HG03139 (cell line): Measurements from ENCODE around the gene NCR3LG1.

Experiments
- ATAC-seq: cut with Tn5 transposase; IDR thresholded peaks from one replicate; pipeline ENCODE4 v1.9.1; 2021; ENCODE audit not compliant: unreplicated experiment

The NCR3LG1 gene

DNA sequence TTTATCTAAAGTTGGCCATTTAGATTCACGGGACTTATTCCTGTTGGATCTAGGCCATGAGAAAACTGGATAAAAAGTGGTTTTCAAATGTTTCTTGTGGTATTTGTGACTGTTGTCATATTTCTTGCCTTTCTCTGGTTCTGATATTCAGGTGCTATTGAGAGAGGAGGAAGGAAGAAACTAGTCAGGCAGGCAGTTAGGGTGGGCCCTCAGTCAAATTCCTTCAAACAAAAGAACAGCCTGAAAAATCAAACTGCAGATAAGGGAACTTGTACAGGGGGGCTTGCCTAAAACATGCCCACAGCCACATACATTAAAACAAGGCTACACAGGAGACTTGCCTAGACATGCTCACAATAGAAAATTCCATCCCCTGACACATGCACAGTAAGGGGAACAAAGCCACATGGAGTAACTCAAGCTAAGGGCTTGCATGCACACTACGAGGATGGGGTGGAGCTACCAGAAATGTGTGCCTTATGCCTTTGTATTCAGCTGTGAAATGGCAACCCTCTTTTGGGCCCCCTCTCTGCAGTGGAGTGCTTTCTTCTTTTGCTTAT lies 18.2 kb downstream of the NCR3LG1 start:
- no peak for ATAC-seq

DNA sequence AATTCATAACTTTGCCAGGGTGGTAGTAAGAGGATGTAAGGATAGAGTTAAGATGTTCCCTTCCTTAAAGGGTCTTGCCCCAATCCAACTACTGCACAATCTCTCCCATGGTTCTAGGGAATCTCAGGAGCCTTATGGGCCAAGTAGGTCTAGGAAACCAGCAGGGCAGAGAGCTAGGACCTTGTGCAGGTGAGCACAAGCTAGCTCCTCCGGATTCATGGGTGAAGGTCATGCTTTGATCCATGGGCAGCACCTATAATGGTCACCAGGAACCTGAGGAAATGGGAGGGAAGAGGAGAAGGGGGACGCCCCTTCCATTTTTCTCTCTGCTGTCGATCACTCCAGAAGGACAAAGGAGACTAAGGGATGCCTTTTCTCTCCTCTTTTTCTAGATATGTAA lies 20.0 kb downstream of the NCR3LG1 start:
- no peak for ATAC-seq

DNA sequence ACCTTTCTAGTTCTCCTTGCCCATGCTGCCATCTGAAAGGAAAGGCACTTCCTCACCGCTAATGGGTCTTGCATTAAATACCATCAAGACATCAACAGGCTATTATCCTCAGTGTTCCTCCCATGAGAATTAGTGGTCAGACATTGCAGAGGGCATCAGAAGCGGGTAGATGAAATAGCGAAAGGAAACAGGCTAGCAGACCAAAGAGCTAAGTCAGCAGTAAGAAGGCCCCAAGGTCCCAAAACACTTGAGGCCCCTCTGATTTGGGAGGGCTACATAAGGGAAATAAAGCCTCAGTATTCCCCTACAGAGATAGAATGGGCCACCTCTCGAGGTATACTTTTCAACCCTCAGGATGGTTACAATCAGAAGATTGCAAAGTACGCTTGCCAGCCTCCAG lies 23.9 kb downstream of the NCR3LG1 start:
- ATAC-seq = no peak

DNA sequence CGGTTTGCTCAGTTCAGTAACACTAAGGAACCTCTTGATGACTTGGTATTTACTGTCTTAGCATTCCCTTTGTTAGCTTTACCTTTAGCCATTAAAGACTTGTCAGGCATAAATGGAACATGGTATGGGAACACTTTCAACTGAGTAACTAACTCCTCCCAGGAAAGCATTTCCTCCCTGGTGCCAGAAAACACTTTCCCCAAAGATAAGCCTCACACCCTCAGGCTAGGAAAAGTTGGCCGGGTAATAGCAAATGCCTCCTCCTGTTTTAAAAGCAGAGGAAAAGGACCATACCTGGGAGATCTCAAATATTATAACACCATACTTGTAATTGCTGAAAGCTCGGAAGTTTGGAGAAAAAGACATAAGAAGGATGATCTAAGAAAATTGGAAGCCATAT lies 24.9 kb downstream of the NCR3LG1 start:
- no peak for ATAC-seq

DNA sequence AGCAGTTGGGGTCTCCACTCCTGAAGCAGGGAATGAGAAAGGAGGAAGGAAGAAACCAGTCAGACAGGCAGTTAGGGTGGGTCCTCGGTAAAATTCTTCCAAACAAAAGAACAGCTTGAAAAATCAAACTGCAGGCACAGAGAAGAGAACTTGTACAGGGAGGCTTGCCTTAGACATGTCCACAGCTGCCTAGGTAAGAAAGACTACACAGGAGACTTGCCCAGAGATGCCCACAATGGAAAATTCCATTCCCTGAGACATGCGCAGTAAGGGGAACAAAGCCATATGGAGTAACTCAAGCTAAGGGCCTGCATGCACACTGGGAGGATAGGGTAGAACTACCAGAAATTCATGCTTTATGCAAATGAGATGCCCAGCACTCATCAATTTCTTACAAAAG lies 27.1 kb downstream of the NCR3LG1 start:
- no peak for ATAC-seq

DNA sequence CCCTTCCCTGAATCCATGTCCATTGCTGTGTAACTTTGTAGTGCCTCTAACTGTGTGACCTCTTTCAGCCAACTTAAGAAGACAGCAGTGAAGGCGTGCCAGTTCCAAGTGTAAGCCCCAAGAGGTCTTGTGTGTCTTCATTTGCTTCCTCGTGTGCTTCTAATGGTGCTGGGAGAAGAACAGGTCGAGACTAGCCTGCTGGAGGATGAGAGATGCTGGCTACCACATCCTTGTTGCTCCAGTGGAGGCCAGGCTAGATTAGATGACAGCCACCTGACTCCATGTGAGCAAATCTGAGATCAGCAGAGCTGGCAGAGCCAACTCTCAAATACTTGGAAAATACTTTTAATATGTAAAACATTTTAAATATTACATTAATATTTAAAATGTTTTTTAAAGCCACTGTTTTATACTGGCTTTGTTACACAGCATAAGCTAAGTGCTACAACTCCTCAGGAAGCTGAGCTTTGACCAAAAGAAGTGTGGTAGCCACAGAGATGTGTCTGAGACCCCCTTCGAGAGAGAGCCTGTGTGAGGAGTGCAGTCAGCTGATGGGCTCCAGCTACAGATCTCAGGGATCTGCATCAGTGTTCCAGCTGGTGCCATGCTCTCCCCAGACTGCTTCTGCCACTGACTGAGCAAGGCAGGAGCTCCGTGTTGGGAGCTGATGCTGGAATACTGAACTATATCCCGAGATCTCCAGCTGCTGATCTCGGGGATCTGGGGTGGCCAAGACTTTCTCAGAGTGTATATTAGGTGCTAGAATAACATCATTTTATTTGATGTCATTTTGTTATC lies 28.0 kb downstream of the NCR3LG1 start:
- no peak for ATAC-seq

DNA sequence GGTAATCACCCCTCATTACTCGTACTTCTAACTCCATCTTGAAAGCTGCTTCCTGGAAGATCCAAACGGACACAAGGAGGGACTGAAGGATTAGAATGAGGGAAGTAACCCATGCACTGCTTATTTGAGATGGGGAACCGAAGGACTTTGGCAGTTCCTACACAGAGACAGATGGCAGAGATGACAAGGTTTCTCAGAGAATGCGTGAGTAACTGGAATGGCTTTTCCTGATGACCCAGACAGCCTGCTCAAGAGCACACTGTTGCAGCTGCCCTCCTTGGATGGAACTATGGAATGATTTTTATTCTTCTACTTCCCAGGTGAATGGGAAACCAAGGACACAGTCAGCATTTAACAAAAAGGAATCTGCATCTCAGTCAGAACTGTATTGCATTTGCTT lies 29.6 kb downstream of the NCR3LG1 start:
- ATAC-seq = no peak

DNA sequence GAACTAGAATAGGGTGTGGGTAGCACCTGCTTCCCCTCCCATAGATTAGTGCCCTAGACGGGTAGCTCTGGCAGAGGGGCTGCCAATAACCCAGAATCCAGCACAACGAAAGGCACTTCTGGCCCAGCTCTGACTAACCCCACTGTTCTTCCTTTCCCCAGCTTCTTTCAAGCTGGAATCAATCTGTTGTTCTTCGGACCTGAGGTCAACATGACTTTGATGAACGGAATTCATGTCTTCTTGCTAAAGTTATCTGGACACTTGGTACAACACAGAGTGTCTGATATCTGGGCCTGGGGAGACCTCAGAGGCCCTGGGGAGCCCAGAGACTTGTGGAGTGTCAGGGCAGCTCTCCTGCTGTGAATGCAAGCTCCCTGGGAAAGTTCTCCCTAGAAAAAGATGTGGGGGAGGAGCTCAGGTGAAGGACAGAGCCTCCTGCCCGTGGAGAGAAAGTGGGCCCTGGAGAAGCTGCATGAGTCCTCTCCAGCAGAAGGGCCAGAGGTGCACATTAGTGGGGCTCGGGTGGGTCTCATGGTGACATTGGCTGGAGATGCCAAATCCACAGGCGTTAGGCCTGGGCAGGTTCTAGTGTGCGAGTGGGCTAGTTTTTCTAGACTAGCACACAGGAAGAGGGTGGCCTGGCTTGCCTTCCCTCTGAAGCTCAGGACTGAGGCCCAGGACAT lies 30.6 kb downstream of the NCR3LG1 start:
- no peak for ATAC-seq

DNA sequence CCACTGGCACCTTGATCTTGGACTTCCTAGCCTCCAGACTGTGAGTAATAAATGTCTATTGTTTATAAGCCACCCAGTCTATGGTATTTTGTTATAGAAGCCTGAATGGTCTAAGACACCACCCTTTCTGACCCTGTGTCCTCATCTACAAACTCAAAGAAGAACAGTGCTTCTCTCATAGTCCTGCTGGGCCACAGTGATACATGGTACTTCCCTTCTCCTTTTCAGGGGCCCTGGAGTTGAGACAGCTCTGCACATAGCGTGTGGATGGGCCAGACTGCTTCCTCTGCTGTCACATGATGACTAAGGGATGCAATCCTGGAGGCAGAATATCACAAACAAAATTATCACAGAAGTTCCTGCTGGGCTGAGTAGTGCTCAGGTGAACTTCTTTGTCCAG lies 31.9 kb downstream of the NCR3LG1 start:
- no peak for ATAC-seq

DNA sequence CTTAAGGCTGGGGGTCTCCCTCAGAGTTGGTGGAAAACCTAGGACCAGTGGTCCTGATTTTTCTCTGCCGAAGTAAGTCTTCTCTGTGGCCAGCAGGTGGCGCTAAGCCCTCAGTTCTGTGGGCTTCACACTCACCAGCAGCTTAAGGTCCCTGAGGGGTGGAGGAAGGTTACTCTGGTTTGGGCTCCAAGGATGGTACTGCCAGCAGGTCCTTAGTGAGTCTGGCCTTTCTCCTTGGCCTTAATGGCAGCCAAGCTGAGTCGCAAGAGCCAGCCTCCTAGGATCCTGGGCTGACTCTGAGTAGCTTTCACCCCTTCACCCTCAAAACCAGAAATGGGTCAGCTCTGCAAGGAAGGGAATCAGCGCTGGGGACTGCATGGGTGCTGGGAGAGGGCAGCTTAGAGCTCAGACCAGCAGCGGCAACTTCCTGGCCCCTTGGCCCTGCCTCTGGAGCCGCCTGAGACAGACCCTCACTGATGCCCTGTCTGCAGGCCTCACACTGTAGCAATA lies 32.5 kb downstream of the NCR3LG1 start:
- no peak for ATAC-seq

DNA sequence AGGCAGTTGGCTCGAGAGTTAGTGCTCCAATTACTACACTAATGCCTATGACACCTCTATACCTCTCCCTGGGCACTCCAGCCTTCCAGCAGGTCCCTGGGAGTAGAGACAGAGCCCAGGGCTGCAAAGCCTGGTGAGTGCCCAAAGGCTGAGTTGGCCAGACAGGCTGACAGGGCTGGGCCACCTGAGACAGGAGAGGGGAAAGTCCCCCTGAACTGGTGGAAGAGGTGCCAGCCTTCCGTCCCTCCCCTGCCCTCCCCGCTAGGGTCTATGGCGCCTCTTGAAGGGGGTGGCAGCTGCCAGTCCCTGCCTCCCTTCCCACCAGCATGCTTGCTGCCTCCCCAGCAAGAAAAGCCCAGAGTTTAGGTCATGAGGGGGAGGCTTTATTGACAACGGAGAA lies 33.9 kb downstream of the NCR3LG1 start:
- ATAC-seq = no peak

DNA sequence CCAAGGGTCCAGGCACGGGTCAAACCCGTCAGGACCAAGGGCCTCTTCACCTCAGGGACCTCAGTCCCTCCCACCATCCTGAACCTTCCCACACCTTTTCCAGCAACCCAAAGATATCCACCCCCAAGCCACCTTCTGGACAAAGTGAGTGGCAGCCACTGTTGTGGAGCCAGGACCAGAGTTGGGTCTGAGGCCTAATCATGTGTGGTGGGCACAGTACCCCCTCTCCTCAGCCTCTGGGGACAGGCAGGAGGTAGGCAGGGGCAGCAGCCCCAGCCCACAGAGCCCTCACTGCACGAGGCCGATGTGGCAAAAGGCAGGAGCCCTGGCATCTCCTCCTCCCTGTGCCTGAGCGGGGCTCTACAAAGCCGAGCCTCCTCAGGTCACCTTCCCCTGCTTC lies 34.3 kb downstream of the NCR3LG1 start:
- no peak for ATAC-seq

DNA sequence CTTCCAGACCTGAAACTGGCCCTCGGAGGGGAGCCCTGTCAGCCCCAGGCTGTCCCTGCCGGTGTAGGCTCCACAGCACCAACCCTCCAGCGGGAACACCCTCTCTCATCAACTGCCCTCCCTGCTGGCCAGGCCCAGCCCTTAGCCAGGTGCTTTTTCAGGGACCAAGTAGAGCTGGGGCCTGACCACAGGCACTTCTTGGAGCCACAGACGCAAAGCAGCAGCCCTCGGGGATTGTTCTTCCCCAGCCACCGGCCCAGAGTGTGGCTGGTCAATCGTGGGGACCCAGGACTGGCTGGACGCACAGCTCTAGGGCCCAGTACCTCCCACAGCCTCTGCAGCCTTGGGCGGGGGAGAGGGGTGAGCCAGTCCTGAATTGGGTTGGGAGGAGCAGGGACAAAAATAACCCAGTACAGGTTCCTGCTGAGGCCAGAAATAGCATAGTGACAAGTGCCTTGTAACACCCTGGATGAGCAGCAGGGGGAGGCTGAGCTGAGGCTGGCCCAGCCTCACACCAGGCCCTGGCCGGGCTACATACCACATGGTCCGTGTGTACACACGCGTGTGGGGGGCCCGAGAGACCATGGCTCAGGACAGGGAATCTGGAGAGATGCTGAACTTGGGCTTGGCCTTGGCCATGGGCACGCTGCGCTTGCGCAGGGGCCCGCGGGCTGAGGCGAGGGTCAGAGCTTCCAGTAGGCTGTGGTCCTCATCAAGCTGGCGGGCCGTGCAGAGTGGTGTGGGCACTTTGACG lies 34.9 kb downstream of the NCR3LG1 start:
- no peak for ATAC-seq

DNA sequence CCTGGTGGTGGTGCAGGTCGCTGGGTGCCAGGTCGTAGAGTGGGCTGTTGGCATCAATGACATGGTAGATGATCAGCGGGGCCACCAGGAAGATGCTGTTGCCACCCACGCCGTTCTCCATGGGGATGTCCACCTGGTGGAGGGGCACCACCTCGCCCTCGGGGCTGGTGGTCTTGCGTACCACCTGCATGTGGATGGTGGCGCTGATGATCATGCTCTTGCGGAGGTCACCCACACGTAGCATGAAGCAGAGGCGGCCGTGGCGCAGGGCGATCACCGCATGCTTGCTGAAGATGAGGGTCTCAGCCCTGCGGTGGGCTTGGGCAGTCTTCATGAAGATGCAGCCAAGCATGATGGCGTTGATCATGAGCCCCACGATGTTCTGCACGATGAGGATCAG lies 35.7 kb downstream of the NCR3LG1 start:
- no peak for ATAC-seq

DNA sequence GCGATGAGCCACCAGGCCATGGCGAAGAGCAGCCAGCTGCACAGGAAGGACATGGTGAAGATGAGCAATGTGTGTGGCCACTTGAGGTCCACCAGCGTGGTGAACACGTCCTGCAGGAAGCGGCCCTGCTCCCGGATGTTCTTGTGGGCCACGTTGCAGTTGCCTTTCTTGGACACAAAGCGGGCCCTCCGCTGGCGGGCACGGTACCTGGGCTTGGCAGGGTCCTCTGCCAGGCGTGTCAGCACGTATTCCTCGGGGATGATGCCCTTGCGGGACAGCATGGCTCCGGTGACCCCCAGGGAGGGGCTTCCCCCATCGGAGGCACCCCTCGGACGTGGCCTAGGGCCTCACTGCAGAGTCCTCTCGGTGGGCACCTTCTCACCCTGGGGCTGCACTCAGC lies 36.2 kb downstream of the NCR3LG1 start:
- no peak for ATAC-seq

DNA sequence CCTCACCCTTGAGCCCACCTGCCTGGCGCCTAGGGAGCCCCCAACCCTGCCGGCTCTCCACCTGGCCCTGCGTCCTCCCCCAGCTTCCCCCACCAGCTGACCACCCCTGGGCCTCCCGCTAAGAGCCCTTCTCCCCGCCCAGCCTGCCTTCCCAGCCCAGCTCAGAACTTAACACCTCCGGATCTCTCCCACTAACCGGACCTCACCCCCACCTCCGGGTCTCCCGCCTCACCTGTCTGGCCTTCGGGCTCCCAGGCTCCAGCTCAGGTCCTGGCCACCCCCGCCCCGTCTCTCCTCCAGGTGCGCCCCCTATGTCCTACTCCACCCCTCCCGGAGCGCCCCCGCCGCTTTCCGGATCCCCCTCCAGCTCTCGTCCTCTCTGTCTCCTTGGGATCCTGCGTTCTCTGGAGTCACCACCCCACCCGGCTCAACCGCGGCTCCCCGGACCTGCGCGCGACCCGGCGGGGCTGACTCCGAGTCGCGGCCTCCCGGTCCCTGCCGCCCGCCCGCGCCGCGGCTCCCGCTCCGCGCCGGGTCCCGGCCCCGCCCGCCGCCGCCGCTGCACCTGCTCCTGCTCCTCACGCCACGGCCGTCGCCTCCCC lies 37.1 kb downstream of the NCR3LG1 start, which contains the start of gene KCNJ11:
KCNJ11 (minus strand) TSS at position 51 of the 602 bp plus-strand sequence. CDS start 568 bp downstream, outside the sequence.
- peak; percentile 36 for ATAC-seq

DNA sequence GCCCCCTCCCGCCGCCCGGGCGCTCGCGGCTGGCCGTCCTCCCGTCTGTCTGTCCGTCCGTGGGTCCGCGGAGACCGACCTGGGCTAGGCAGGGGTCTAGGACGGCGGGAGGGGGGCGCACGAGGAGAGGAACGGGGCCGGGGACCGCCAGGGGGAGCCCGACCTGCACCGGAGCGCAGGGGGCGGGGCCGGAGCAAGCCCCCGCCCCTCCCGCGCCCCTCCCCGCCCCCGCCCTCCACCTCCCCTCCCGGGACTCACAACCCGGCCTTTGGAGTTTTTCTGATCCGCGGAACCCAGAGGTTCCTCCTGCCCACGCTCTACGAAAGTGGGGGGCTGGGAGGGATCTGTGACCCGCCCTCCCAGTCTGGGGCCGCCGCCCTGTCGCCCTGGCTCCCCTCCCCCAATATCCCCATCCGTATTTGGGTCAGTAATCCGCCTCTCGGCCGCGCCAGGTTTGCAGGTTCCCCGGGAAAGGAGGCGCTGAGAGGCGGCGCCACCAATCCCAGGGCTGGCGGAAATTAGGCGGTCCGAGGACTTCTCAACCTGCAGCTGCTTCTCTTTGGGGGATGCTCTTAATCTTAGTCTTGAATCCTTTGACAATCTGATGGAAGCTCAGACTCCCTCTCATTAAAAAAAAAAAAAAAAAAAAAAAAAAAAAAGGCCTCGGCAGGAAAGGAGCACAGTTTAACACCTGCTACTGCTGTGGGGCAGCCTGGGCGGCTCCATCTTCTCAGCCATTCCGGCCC lies 37.8 kb downstream of the NCR3LG1 start:
- peak; percentile 58 for ATAC-seq

DNA sequence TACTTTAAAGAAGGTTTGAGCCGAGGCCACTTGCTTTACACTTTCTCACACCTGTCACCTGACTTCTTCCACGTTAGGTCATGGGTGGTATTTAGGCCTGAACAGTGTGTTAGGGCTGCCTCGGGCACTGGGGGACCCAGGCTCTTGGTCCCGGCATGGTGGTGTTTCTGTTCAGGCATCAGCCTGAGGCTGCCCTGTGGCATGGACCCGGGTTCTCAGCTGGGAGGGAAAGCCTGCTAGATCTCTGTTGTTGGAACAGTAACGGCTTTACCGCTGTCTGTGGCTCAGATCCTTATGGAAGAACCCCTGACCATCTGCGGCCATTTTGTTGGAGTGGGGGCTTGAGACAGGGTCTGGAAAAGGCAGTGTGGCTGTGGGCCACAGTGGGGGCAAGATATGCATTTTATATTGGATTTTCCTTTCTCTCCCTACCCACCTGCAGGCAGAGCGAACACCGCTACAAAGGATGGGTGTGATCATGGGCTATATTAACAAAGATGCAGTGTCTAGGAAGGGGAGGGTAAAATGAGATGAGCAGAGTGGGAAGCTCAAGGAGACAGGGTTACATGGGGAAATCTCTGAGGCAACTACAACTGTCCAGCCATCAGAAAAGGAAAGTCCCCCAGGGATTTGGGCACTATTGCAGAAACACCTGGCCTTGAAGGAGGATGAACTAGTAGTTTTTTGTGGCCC lies 38.5 kb downstream of the NCR3LG1 start:
- no peak for ATAC-seq

DNA sequence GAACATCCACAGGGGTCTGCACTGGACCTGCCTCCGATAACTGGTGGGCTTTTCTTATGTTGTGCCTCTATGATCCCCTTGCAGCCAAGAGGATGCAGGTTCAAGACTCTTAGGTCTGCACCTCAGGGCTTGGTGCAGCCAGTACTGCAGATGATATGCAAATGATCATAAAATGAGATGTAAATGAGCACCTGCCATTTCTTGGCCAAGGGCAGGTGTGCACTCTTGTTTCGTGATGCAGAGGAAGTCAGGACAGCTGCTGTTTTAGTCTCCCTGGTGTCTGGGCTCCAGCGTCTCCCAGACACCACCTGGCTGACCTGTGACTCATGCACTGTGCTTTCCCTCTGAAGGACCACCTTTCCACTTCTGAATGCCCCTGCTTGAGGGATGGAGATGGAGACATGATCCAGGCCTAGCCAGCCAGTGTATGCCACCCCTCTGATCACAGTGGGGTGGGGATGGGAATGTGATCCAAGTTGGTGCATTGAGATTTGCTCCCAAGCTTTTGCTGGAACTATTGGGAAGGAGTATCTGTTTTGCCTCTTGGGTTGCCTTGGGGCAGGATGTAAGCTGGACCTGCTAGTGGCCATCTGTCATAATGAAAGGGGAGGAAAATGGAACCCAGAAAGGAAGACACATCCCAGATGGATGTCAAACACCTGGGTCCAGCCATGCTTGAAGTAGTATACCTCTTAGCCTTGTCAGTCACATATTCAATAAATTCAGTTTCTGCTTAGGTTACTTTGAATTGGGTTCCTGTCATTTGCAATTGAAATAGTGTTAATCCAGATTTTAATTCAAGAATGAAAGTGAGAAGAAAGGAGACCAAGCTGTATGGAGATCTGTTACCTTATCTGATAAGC lies 40.1 kb downstream of the NCR3LG1 start:
- no peak for ATAC-seq
